C4-2B (cell line): ENCODE results near the gene KIF19.

Experiments used
- CTCF ChIP-seq: fragments of 450-650 bp; conservative IDR thresholded peaks from 2 replicates; pipeline ENCODE4 v1.5.1; 2017; ENCODE audit warnings: mild to moderate bottlenecking
- ZFX ChIP-seq: fragments of 450-650 bp; IDR thresholded peaks from 2 replicates; pipeline ENCODE4 v1.6.1; 2017

GRCh38 chr17:74389937-74390679 lies 64.1 kb downstream of the KIF19 start:
- no peak for TF ChIP-seq CTCF
- TF ChIP-seq ZFX = no peak
